HG02884 (cell line): ENCODE data around the gene LOXL3.
"Not testable (repeated sequence)": the region's sequence is repeated elsewhere in the genome, so short reads cannot be mapped to it uniquely, and the experiment has no call there.

Source experiments
- ATAC-seq: cut with Tn5 transposase; IDR thresholded peaks from one replicate; pipeline ENCODE4 v1.9.1; 2021; ENCODE audit warnings: mild to moderate bottlenecking, moderate library complexity; ENCODE audit not compliant: unreplicated experiment

Gene LOXL3

DNA sequence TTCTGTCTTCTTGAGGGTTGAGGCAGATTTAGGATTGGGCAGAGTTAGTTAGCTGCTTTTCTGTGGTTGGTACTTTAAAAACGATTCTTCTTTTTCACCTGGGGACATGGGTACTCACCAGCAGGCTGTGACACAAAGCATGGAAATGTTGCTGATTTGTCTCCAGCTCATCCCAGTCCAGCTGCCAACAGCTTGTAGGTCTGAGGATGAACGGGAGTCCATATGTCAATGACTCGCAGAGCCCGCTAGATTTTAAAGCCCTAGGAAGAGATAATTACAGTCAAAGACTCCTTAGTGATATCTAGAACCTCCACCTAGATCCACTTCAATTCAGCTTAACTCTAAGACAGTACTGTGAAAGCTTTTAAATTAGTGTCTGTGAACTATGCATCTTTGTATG lies 21.6 kb upstream of the LOXL3 start:
- ATAC-seq, result no peak

DNA sequence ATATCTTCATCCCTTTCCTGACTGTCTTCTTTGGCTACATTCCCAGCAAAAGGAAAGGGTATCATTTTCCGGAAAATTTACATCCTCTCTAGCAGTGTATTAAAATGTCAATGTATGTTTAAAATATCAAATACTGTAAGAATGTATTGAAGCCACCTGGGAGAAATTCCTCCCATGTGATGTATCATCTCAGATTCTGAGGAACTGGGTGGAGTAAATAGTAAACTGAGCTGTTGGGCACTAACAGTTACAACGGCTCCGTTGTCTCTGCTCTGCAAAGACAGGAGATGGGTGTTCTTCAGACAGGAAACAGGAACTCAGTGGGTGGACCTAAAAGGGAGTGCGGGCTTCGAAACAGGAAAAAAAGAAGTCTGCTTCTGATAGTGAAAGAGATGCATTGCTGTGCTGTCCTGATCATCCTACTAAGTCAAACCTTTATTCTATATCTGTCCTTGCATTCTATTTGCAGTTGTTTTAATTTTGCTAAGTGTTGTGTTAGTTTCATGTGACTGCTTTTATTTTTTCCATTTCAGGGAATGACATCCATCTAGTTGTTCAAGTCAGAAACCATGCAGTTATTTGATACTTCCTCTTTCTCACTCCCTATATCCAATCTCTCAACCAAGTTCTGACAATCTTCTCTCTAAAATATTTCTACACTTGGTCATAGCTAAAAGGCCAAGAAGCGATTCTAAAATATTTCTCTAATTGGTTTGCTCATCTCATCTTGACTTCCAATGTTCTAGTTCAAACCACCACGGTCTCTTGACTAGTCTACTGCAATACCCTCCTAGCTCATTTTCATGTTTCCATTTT lies 20.2 kb upstream of the LOXL3 start:
- ATAC-seq, result peak; percentile 30

GRCh38 chr2:74572178-74572925 lies 18.6 kb upstream of the LOXL3 start:
- no peak for ATAC-seq

- ATAC-seq, result peak; percentile 79
These were observed 17.3 kb upstream of the LOXL3 start for GRCh38 chr2:74571058-74571457.

- no peak for ATAC-seq
These were observed 15.9 kb upstream of the LOXL3 start for GRCh38 chr2:74569686-74570085.

DNA sequence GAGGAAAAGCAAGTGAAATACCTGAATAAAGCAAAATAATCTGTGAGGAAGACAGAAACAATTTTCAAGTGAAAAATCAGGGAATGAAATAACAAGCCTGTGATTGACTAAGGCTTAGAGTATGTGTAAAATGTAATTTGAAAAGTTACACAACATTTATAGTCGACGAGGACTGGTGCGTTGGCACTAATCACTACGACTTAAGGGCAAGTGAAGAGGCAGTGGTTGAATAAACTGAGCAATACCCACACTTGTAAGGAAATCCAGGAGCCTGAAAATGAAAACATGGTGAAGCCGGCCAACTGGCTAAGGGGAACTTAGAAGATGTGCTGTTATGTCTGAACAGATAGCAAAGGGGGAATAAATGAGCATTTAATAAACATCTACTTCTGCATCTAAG lies 14.1 kb upstream of the LOXL3 start:
- no peak for ATAC-seq

DNA sequence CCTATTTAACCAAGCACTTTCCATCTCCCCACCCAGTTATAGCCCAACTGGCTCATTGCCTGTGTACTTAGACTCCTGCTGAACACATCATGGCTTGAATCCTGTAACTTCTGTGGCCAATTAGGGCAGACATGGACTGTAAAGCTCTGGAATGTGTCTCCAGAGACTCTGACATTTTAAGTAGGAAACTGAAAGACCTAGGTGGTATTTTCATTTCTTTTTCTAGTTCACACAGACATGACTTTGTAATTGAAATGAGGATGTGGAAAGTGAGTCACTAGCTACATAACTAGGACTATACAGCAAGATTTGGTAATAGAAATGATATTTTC lies 13.0 kb upstream of the LOXL3 start:
- ATAC-seq, result no peak

DNA sequence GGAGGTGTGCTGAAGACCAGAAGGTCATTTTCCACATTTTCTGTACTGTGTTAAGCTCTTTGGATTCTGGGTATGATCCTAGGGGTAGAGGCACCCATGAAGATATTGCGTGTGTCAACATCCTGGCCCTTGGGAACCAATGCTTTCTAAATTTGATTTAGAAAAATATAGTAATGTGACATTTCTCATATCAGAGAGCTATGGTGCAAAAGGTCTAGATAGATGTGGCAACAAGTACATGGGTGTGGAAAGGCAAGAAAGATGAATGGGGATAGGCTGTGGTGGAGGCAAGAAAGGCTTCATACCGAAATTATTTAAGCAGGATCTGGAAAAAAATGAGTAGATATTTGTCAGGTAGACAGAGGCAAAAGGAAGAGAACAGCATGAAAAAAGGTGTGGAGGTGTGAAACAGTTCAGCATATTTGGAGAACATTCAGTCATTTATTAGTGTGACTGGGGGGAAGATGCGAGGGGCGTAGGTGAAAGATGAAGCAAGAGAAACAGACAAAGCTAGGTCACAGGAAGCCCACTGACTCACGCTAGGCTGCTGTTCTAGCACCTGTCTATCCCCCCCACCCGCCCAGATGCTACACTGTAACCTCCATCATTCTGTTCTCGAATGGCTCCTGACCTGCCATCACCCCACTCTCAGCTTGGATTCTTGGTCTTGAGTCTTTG lies 12.5 kb upstream of the LOXL3 start:
- no peak for ATAC-seq

GRCh38 chr2:74564222-74564621 lies 10.5 kb upstream of the LOXL3 start:
- ATAC-seq, result no peak

DNA sequence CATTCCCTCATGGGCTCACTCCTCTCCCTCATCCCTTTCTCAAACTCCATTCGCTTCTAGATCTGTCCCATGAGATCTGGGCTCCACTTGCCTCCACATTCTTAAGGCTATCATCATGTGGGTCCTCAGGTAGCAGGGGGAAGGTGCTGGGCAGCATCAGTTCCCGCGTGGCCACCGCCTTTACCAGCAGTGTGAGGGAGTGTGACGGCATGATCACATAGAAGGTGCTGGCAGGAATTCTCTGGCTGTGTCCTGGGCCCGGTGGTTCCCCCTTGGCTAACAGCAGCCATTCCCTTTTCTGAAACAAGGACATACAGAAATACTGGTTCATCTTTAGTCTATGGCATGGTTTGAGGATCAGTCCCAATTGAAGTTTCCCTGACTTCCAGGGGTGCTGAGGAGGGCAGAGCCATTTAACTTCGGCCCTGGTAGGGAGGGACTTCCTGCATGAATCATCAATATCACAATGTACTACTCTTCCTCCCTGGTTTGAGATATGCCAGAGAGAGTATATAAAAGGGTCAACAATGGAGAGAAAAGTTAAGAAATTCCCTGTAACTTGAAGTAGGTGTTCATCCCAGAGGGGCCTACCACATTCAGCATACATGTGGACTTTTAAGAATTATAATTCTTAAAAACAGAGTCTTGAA lies 8.5 kb upstream of the LOXL3 start:
- no peak for ATAC-seq

DNA sequence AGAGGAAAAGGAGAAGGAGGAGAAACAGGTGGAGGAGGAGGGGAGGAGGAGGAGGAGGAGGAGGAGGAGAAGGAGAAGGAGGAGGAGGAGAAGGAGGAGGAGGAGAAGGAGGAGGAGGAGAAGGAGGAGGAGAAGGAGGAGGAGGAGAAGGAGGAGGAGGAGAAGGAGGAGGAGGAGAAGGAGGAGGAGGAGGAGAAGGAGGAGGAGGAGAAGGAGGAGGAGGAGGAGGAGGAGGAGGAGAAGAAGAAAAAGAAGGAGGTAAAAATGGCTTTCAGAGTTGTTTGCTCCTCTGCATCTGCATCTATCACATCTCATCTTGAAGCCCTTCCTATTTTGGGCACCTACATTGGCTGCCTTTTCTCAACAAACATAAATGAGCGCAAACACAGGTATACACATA lies 7.3 kb upstream of the LOXL3 start:
- not testable (repeated sequence) for ATAC-seq

- ATAC-seq, result no peak
These were observed 6.8 kb upstream of the LOXL3 start for GRCh38 chr2:74560591-74560990.

- no peak for ATAC-seq
These were observed 6.2 kb upstream of the LOXL3 start for GRCh38 chr2:74559912-74560311.

DNA sequence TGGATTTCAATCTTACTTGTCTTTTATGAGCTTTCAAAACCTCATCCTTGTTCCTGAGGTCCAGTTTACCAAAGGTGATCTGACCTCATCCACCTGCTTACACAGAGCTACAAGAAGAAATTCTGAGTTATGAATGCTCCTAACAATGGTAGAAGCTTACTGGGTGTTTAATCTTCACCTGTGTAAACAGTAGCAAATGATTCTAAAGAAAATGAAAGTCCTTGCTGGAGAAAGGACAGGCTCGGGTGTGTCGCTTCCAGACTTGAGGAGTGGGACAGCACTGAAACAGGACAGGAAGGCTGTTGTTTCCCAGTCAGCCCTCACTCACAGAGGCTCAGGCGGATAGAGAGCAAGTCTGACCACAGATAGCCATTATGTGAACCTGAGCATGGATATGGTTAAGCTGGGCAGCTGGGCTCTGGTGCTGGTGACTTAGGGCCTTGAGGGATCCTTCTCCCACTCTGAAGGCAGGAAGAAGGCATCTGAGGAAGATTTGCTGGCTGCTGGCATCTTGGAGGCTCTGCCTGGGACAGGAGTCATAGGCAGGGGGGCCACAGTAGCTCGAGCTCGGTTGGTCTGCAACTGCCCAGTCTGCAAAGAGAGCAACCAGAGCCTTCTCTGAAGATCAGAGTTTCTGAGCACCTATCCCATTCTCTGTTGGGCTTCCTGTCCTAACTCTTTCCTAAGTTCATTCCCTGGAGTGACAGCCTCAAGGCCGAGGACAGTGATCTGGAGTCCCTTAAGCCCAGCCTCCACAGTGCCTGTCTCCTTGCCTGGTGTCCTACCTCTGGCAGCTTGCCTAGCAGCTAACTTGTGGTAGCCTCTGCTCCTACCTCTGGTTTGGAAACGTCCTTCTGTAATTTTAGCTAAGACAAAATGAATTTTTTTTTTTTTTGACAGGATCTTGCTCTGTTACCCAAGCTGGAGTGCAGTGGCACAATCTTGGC lies 4.8 kb upstream of the LOXL3 start:
- ATAC-seq, result no peak

GRCh38 chr2:74556831-74557370 lies 3.2 kb upstream of the LOXL3 start:
- no peak for ATAC-seq

DNA sequence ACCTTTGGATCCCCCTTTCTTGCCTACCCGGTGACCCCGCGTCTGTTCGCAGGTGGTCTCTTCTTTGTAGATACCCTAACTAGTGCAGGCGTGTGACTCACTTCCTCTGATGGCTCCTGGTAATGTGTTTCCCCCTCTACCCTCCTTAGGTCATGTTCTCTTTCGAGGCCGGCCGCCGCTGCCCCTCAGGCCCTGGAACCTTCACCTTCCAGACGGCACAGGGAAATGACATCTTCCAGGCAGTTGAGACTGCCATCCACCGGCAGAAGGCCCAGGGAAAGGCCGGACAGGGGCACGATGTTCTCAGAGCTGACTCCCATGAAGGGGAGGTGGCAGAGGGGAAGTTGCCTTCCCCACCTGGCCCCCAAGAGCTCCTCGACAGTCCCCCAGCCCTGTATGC lies 2.4 kb upstream of the LOXL3 start:
- ATAC-seq, result no peak

GRCh38 chr2:74555610-74556103 lies 1.9 kb upstream of the LOXL3 start:
- no peak for ATAC-seq

DNA sequence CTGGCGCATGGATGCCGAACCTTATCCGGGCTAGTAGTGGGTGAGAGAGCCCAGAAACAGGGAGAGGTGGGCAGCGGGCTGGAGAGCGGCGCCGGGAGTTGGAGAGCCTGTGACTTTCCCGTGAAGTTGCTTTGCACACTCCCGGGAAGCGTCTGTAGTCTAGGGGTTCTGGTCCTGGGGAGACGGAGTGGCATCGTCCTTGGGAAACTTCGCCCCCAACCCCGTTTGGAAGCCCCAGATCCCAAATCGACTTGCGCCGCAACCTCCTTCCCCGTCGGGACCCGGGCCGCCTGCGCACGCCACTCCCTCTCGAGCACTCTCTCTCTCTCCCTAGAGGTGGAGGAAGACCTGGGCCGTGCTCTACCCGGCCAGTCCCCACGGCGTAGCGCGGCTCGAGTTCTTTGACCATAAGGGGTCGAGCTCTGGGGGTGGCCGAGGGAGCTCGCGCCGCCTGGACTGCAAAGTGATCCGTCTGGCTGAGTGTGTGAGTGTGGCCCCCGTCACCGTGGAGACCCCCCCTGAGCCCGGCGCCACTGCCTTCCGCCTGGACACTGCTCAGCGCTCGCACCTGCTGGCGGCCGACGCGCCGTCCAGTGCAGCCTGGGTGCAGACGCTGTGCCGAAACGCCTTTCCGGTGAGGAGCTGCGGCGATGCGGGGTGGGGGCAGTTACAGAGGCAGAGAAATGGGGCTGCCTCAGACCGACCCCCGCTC lies 1.2 kb upstream of the LOXL3 start:
- no peak for ATAC-seq
